SK-N-SH (cell line): Measurements from ENCODE around the gene STRN3. TPM values are rescaled to one million over a fixed set of nuclear protein-coding genes. Genes with fewer than 3 reads are reported as not detected.

ENCODE experiments used
- CTCF ChIA-PET: fragments of 300-600, 350-600 bp; formaldehyde crosslinking; extraction: SDS; loops from one replicate; lab custom pipeline; 2021; lab: Yijun Ruan, JAX
- POLR2A ChIA-PET: fragments of 350-600 bp; sonication (Branson Sonifier 250); formaldehyde crosslinking; extraction: SDS; loops from one replicate; lab custom pipeline; 2020; ENCODE audit warnings: antibody characterized with exemption, inconsistent platforms; lab: Yijun Ruan, JAX
- DNase-seq: peaks from one replicate; pipeline ENCODE4 v3.0.0; 2012
- H2AFZ ChIP-seq: fragments of 200-600 bp; sonication (generic); 2 replicates; pipeline ENCODE4 v1.8.1; 2016; ENCODE audit warnings: antibody characterized with exemption, mild to moderate bottlenecking, low read depth
- H3F3A ChIP-seq: fragments of 200-600 bp; sonication (generic); replicated peaks from 2 replicates; pipeline ENCODE3; 2016; ENCODE audit warnings: antibody characterized with exemption, mild to moderate bottlenecking; ENCODE audit not compliant: insufficient read depth
- H3K27ac ChIP-seq, 2 experiments: fragments of 200-500 bp in 1 of 2; fragments of 200-600 bp in 1 of 2; sonication (Bioruptor generic) in 1 of 2; sonication (generic), shearing (Covaris generic) in 1 of 2; 2 replicates each; pipeline versions ENCODE4 v1.5.1 to v1.6.1; 2014 to 2016; ENCODE audit warnings: low read depth in 2 of 2, inconsistent platforms in 1 of 2, low read length in 1 of 2, mild to moderate bottlenecking in 1 of 2, mixed read lengths in 1 of 2
- H3K27me3 ChIP-seq: fragments of 200-600 bp; sonication (generic), shearing (Covaris generic); 2 replicates; pipeline ENCODE4 v1.6.1; 2016; ENCODE audit warnings: mixed run types; ENCODE audit not compliant: insufficient read depth
- H3K36me3 ChIP-seq, 2 experiments: fragments of 200-500 bp in 1 of 2; fragments of 200-600 bp in 1 of 2; sonication (Bioruptor generic) in 1 of 2; sonication (generic) in 1 of 2; replicated peaks in 1 of 2; 2 replicates each; pipeline versions ENCODE3 to v1.5.1; 2014 to 2016; ENCODE audit warnings: low read length in 1 of 2, mild to moderate bottlenecking in 1 of 2; ENCODE audit not compliant: insufficient read depth in 2 of 2, control insufficient read depth in 1 of 2
- H3K4me1 ChIP-seq, 2 experiments: fragments of 200-500 bp in 1 of 2; fragments of 200-600 bp in 1 of 2; sonication (Bioruptor generic) in 1 of 2; sonication (generic), shearing (Covaris generic) in 1 of 2; 2 replicates each; pipeline versions ENCODE4 v1.5.1 to v1.6.1; 2014 to 2016; ENCODE audit warnings: low read depth in 1 of 2, low read length in 1 of 2, mixed run types in 1 of 2; ENCODE audit not compliant: insufficient read depth in 2 of 2, control insufficient read depth in 1 of 2
- H3K4me2 ChIP-seq: fragments of 200-600 bp; sonication (generic), shearing (Covaris generic); 2 replicates; pipeline ENCODE4 v1.6.1; 2017; ENCODE audit warnings: mixed run types
- H3K4me3 ChIP-seq, 2 experiments: fragments of 200-500 bp in 1 of 2; fragments of 200-600 bp in 1 of 2; sonication (Bioruptor generic) in 1 of 2; sonication (generic), shearing (Covaris generic) in 1 of 2; 2 replicates each; pipeline versions ENCODE4 v1.5.1 to v1.8.1; 2014 to 2016; ENCODE audit warnings: low read depth in 2 of 2, inconsistent platforms in 1 of 2, low read length in 1 of 2, mild to moderate bottlenecking in 1 of 2, mixed read lengths in 1 of 2, moderate library complexity in 1 of 2
- H3K79me2 ChIP-seq: fragments of 200-600 bp; sonication (generic); 2 replicates; pipeline ENCODE4 v1.8.1; 2017; ENCODE audit warnings: mild to moderate bottlenecking; ENCODE audit not compliant: insufficient read depth
- H3K9ac ChIP-seq: fragments of 200-600 bp; sonication (generic); 2 replicates; pipeline ENCODE4 v1.6.1; 2017; ENCODE audit warnings: mixed run types
- H3K9me2 ChIP-seq: fragments of 200-600 bp; sonication (generic); 2 replicates; pipeline ENCODE4 v1.6.1; 2017; ENCODE audit warnings: mixed run types
- H3K9me3 ChIP-seq: fragments of 200-600 bp; sonication (generic); 2 replicates; pipeline ENCODE4 v1.6.1; 2017; ENCODE audit warnings: mixed run types, mild to moderate bottlenecking, moderate library complexity
- H4K20me1 ChIP-seq: fragments of 200-600 bp; sonication (generic); 2 replicates; pipeline ENCODE4 v1.6.1; 2017; ENCODE audit warnings: mild to moderate bottlenecking, mixed run types; ENCODE audit not compliant: insufficient read depth
- CHD2 ChIP-seq: fragments of 150-350 bp; IDR thresholded peaks from 2 replicates; pipeline ENCODE4 v1.6.1; 2018; ENCODE audit warnings: low read length; ENCODE audit not compliant: partially characterized antibody
- CTCF ChIP-seq: fragments of 200-600 bp; sonication (generic); IDR thresholded peaks from 2 replicates; pipeline ENCODE4 v1.6.1; 2017; ENCODE audit warnings: antibody characterized with exemption, mild to moderate bottlenecking, moderate library complexity
- ELF1 ChIP-seq: IDR thresholded peaks from 2 replicates; pipeline ENCODE4 v1.4.0; 2012
- EZH2phosphoT487 ChIP-seq: fragments of 200-600 bp; sonication (generic); IDR thresholded peaks from 2 replicates; pipeline ENCODE4 v1.6.1; 2017; ENCODE audit warnings: low read depth, mixed run types, mild to moderate bottlenecking, antibody characterized with exemption, moderate library complexity, borderline replicate concordance
- FOSL2 ChIP-seq: IDR thresholded peaks from 2 replicates; pipeline ENCODE4 v1.4.0; 2012; ENCODE audit warnings: low read depth, mild to moderate bottlenecking, moderate library complexity, borderline replicate concordance
- GATA2 ChIP-seq: sonication (generic); formaldehyde crosslinking; IDR thresholded peaks from 2 replicates; pipeline ENCODE4 v1.5.0; 2020; ENCODE audit warnings: mild to moderate bottlenecking, missing genetic modification reagents
- JUND ChIP-seq: IDR thresholded peaks from 2 replicates; pipeline ENCODE4 v1.4.0; 2012
- MAX ChIP-seq: IDR thresholded peaks from 2 replicates; pipeline ENCODE4 v1.4.0; 2012; ENCODE audit warnings: low read depth
- MEF2A ChIP-seq: IDR thresholded peaks from 2 replicates; pipeline ENCODE4 v1.4.0; 2012; ENCODE audit warnings: low read depth, borderline replicate concordance
- MXI1 ChIP-seq: IDR thresholded peaks from 2 replicates; pipeline ENCODE4 v1.6.1; 2012; ENCODE audit warnings: mild to moderate bottlenecking, low read depth, low read length, improper control_type of control experiment
- NFIC ChIP-seq: IDR thresholded peaks from 2 replicates; pipeline ENCODE4 v1.4.0; 2012; ENCODE audit warnings: borderline replicate concordance
- NRF1 ChIP-seq: IDR thresholded peaks from 2 replicates; pipeline ENCODE4 v1.6.1; 2012; ENCODE audit warnings: low read depth, mild to moderate bottlenecking, low read length
- SIN3A ChIP-seq: IDR thresholded peaks from 2 replicates; pipeline ENCODE4 v1.6.1; 2012; ENCODE audit warnings: low read depth, mild to moderate bottlenecking, low read length, moderate library complexity, borderline replicate concordance
- SMC3 ChIP-seq: IDR thresholded peaks from 2 replicates; pipeline ENCODE4 v1.6.1; 2012; ENCODE audit warnings: low read depth, low read length, improper control_type of control experiment
- TAF1 ChIP-seq: IDR thresholded peaks from 2 replicates; pipeline ENCODE4 v1.6.1; 2012; ENCODE audit warnings: low read depth, mild to moderate bottlenecking, low read length, moderate library complexity, borderline replicate concordance
- TCF12 ChIP-seq: IDR thresholded peaks from 2 replicates; pipeline ENCODE4 v1.4.0; 2012
- WGBS: methylation state at CpG from one replicate; pipeline ENCODE4 v1.1.6; 2017; ENCODE audit warnings: low lambda C conversion rate; 5-methylcytosine and 5-hydroxymethylcytosine counted together
- polyA plus RNA-seq, 3 experiments: library from polyadenylated mRNA; depleted of rRNA; stranded (reverse); fragments of >200 nt; gene quantifications; 2 replicates each; pipeline ENCODE4 v1.2.3, GENCODE V29; 2012
- TF ChIP-seq, protein P1 (sequence below): IDR thresholded peaks from 2 replicates; pipeline ENCODE4 v1.4.0; 2012; ENCODE audit warnings: low read depth, borderline replicate concordance
- TF ChIP-seq, protein P2 (sequence below): IDR thresholded peaks from 2 replicates; pipeline ENCODE4; 2012
- TF ChIP-seq, protein P3 (sequence below): fragments of 150-350 bp; IDR thresholded peaks from 2 replicates; pipeline ENCODE4 v1.6.1; 2017; ENCODE audit warnings: antibody characterized with exemption, low read length, low read depth, borderline replicate concordance
- TF ChIP-seq, protein P4 (sequence below): fragments of 150-350 bp; IDR thresholded peaks from 2 replicates; pipeline ENCODE4 v1.6.1; 2016; ENCODE audit warnings: mild to moderate bottlenecking, low read depth, low read length

STRN3 gene
- polyA plus RNA-seq, 1 of the 3 experiments (the other 2 are of a cell fraction), result 7.2 TPM

DNA sequence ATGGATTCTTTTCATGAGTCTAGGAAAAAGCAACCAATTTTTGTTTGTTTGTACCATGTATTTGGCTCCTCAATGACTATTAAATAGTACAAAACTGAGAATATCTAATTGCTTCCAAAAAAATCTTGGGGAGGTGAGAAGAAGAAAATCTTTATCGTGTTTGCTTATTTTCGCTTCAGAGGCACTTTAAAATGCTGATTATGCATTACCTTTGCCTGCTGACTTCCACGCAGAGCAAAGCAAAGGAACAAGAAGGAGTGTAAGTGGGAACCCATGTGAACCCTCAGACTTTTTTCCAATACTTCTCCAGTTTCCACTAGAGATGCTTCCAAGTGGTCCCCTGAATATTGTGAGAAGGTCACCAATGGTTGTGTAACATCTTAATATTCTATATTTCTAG, 43.2 kb upstream of the STRN3 start:
- no peaks in the 10 kb centered on the region for H3K4me1 ChIP-seq
- H3K9me2 ChIP-seq, result no peaks in the 10 kb centered on the region
- no peak overlapping the region for H2AFZ ChIP-seq
- no peak overlapping the region for H3K4me2 ChIP-seq
- no peak overlapping the region for H3K4me3 ChIP-seq
- POLR2A ChIA-PET, result no interaction called here
- no peaks in the 10 kb centered on the region for H3K9me3 ChIP-seq
- DNase-seq, result no peak
- no peaks in the 10 kb centered on the region for H4K20me1 ChIP-seq
- H3K9ac ChIP-seq, result no peak overlapping the region
- 96% methylated on average over 3 of the region's 3 CpGs for WGBS
- CTCF ChIA-PET, result interaction anchor here (2.3 kb wide), 1 partner anchor 89 kb away, joined by 6 read pairs; no protein-coding TSS in a partner anchor
- TF ChIP-seq NFIC, result no peak
- no peak for TF ChIP-seq ELF1
- no peak for TF ChIP-seq NRF1
- TF ChIP-seq TAF1, result no peak
- no peak overlapping the region for H3K27ac ChIP-seq
- no peaks in the 10 kb centered on the region for H3K36me3 ChIP-seq
- peaks cover 4% of the 10 kb centered on the region for H3F3A ChIP-seq
- H3K27me3 ChIP-seq, result no peaks in the 10 kb centered on the region
- no peaks in the 10 kb centered on the region for H3K79me2 ChIP-seq

- Histone ChIP-seq H3K4me2 (no peak overlapping the region), H3K27me3 (no peaks in the 10 kb centered on the region), H3K79me2 (no peaks in the 10 kb centered on the region), H3K27ac (no peak overlapping the region), H3K4me3 (no peak overlapping the region), H3K36me3 (no peaks in the 10 kb centered on the region), H3K4me1 (no peaks in the 10 kb centered on the region), H4K20me1 (no peaks in the 10 kb centered on the region), H3K9ac (no peak overlapping the region), H3K9me3 (no peaks in the 10 kb centered on the region), H3K9me2 (no peaks in the 10 kb centered on the region), H2AFZ (no peak overlapping the region), H3F3A (peaks cover 4% of the 10 kb centered on the region)
- ChIA-PET CTCF (interaction anchor here (0.6 kb wide), 1 partner anchor 14 kb away, joined by 3 read pairs; no protein-coding TSS in a partner anchor), POLR2A (no interaction called here)
- WGBS, result 94% methylated on average over 1 of the region's 1 CpG
- TF ChIP-seq, protein P1, sequence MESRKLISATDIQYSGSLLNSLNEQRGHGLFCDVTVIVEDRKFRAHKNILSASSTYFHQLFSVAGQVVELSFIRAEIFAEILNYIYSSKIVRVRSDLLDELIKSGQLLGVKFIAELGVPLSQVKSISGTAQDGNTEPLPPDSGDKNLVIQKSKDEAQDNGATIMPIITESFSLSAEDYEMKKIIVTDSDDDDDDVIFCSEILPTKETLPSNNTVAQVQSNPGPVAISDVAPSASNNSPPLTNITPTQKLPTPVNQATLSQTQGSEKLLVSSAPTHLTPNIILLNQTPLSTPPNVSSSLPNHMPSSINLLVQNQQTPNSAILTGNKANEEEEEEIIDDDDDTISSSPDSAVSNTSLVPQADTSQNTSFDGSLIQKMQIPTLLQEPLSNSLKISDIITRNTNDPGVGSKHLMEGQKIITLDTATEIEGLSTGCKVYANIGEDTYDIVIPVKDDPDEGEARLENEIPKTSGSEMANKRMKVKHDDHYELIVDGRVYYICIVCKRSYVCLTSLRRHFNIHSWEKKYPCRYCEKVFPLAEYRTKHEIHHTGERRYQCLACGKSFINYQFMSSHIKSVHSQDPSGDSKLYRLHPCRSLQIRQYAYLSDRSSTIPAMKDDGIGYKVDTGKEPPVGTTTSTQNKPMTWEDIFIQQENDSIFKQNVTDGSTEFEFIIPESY, result no peak
- TF ChIP-seq CHD2 (no peak), CTCF (no peak), MEF2A (no peak), NFIC (no peak), MAX (no peak), TAF1 (no peak), JUND (no peak), MXI1 (no peak), NRF1 (no peak), GATA2 (no peak), SIN3A (no peak), TCF12 (no peak), FOSL2 (no peak), SMC3 (no peak), EZH2phosphoT487 (no peak)
- TF ChIP-seq, protein P2, sequence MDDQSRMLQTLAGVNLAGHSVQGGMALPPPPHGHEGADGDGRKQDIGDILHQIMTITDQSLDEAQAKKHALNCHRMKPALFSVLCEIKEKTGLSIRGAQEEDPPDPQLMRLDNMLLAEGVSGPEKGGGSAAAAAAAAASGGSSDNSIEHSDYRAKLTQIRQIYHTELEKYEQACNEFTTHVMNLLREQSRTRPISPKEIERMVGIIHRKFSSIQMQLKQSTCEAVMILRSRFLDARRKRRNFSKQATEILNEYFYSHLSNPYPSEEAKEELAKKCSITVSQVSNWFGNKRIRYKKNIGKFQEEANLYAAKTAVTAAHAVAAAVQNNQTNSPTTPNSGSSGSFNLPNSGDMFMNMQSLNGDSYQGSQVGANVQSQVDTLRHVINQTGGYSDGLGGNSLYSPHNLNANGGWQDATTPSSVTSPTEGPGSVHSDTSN, result no peak
- TF ChIP-seq, protein P3, sequence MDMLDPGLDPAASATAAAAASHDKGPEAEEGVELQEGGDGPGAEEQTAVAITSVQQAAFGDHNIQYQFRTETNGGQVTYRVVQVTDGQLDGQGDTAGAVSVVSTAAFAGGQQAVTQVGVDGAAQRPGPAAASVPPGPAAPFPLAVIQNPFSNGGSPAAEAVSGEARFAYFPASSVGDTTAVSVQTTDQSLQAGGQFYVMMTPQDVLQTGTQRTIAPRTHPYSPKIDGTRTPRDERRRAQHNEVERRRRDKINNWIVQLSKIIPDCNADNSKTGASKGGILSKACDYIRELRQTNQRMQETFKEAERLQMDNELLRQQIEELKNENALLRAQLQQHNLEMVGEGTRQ, result no peak
- TF ChIP-seq, protein P4, sequence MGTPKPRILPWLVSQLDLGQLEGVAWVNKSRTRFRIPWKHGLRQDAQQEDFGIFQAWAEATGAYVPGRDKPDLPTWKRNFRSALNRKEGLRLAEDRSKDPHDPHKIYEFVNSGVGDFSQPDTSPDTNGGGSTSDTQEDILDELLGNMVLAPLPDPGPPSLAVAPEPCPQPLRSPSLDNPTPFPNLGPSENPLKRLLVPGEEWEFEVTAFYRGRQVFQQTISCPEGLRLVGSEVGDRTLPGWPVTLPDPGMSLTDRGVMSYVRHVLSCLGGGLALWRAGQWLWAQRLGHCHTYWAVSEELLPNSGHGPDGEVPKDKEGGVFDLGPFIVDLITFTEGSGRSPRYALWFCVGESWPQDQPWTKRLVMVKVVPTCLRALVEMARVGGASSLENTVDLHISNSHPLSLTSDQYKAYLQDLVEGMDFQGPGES, result no peak
- DNase-seq, result no peak
Observed at GRCh38 chr14:31068235-31068634, 42.1 kb upstream of the STRN3 start.
